GM23338 (cell line): ENCODE results near the gene ZNF622. TPM values are rescaled to one million over a fixed set of nuclear protein-coding genes. Genes with fewer than 3 reads are reported as not detected.
A peak's percentile ranks its signal among the peaks of the same experiment; 100 is the strongest.

Experiments used
- ATAC-seq: fragments of 200-7000 bp; cut with Tn5 transposase; 3 replicates; pipeline ENCODE4 v1.9.1; 2020
- DNase-seq: peaks from one replicate; pipeline ENCODE4 v3.0.0-alpha.2; 2015; ENCODE audit warnings: low spot score
- H2AFZ ChIP-seq: fragments of 200-600 bp; sonication (generic); 2 replicates; pipeline ENCODE4 v1.8.0; 2016; ENCODE audit warnings: antibody characterized with exemption, mild to moderate bottlenecking, moderate library complexity
- H3F3A ChIP-seq: fragments of 200-600 bp; sonication (generic); replicated peaks from 2 replicates; pipeline ENCODE4 v1.8.0; 2017; ENCODE audit warnings: antibody characterized with exemption, mixed run types, low read depth
- H3K27ac ChIP-seq: fragments of 200-600 bp; sonication (generic); 2 replicates; pipeline ENCODE4 v1.6.1; 2016; ENCODE audit warnings: low read depth
- H3K27me3 ChIP-seq: fragments of 200-600 bp; sonication (generic); 2 replicates; pipeline ENCODE4 v1.8.0; 2016; ENCODE audit warnings: mild to moderate bottlenecking, mixed run types, moderate library complexity; ENCODE audit not compliant: insufficient read depth
- H3K36me3 ChIP-seq: fragments of 200-600 bp; sonication (generic); 2 replicates; pipeline ENCODE4 v1.8.0; 2016; ENCODE audit warnings: mild to moderate bottlenecking; ENCODE audit not compliant: insufficient read depth
- H3K4me1 ChIP-seq: fragments of 200-600 bp; sonication (generic); 2 replicates; pipeline ENCODE4 v1.8.0; 2016; ENCODE audit warnings: mild to moderate bottlenecking, moderate library complexity; ENCODE audit not compliant: insufficient read depth
- H3K4me2 ChIP-seq: fragments of 200-600 bp; sonication (generic); 2 replicates; pipeline ENCODE4 v1.7.1; 2017; ENCODE audit warnings: mixed run types
- H3K4me3 ChIP-seq: fragments of 200-600 bp; sonication (generic); 2 replicates; pipeline ENCODE4 v1.6.1; 2016; ENCODE audit warnings: mixed run types
- H3K79me2 ChIP-seq: fragments of 200-600 bp; sonication (generic); replicated peaks from 2 replicates; pipeline ENCODE4 v1.8.0; 2017; ENCODE audit warnings: mild to moderate bottlenecking; ENCODE audit not compliant: insufficient read depth
- H3K9me2 ChIP-seq: fragments of 200-600 bp; sonication (generic); 2 replicates; pipeline ENCODE4 v1.8.0; 2017; ENCODE audit not compliant: insufficient read depth
- H4K20me1 ChIP-seq: fragments of 200-600 bp; sonication (generic); replicated peaks from 2 replicates; pipeline ENCODE4 v1.8.0; 2017; ENCODE audit warnings: mild to moderate bottlenecking; ENCODE audit not compliant: insufficient read depth
- H3K27ac Mint-ChIP-seq: 2 replicates; pipeline ENCODE4 v1.8.0; 2020; ENCODE audit warnings: inconsistent platforms, mild to moderate bottlenecking, moderate library complexity, mixed read lengths
- H3K27me3 Mint-ChIP-seq: 3 replicates; pipeline ENCODE4 v1.8.0; 2022; ENCODE audit warnings: low read depth, mild to moderate bottlenecking, moderate library complexity, mixed read lengths, inconsistent platforms; ENCODE audit not compliant: insufficient read depth, poor library complexity
- H3K36me3 Mint-ChIP-seq: 3 replicates; pipeline ENCODE4 v1.8.0; 2021; ENCODE audit warnings: low read depth, mild to moderate bottlenecking, inconsistent platforms, moderate library complexity, mixed read lengths
- H3K4me1 Mint-ChIP-seq: 3 replicates; pipeline ENCODE4 v1.8.0; 2020; ENCODE audit warnings: mild to moderate bottlenecking, inconsistent platforms, mixed read lengths
- H3K4me3 Mint-ChIP-seq: 3 replicates; pipeline ENCODE4 v1.8.0; 2021; ENCODE audit warnings: moderate library complexity, mild to moderate bottlenecking, inconsistent platforms, mixed read lengths
- H3K9me3 Mint-ChIP-seq: 3 replicates; pipeline ENCODE4 v1.8.0; 2020; ENCODE audit warnings: moderate library complexity, mild to moderate bottlenecking, inconsistent platforms, mixed read lengths
- CREB1 ChIP-seq: fragments of 250-450 bp; sonication (Bioruptor Pico); IDR thresholded peaks from 2 replicates; pipeline ENCODE4 v1.5.0; 2020; ENCODE audit warnings: low read depth, mild to moderate bottlenecking, moderate library complexity
- CTCF ChIP-seq, 2 experiments: fragments of 200-600 bp in 1 of 2; sonication (generic) in 1 of 2; conservative IDR thresholded peaks; 2 replicates each; pipeline versions ENCODE4 v1.5.1 to v1.6.1; 2016 to 2017; ENCODE audit warnings: antibody characterized with exemption in 2 of 2, low read depth in 2 of 2, mild to moderate bottlenecking in 2 of 2, moderate library complexity in 1 of 2
- EZH2 ChIP-seq: fragments of 200-600 bp; sonication (generic); IDR thresholded peaks from one replicate; pipeline ENCODE4 v1.8.0; 2017; ENCODE audit warnings: antibody characterized with exemption, mild to moderate bottlenecking, low read depth; ENCODE audit not compliant: unreplicated experiment
- EZH2phosphoT487 ChIP-seq: fragments of 200-600 bp; sonication (generic); IDR thresholded peaks from one replicate; pipeline ENCODE4 v1.8.1; 2018; ENCODE audit warnings: antibody characterized with exemption; ENCODE audit not compliant: unreplicated experiment
- JUNB ChIP-seq: IDR thresholded peaks from one replicate; pipeline ENCODE4 v1.6.1; 2016; ENCODE audit warnings: antibody characterized with exemption; ENCODE audit not compliant: unreplicated experiment
- NANOG ChIP-seq: IDR thresholded peaks from 2 replicates; pipeline ENCODE4 v1.6.1; 2016; ENCODE audit warnings: antibody characterized with exemption, borderline replicate concordance
- POLR2AphosphoS5 ChIP-seq: IDR thresholded peaks from 2 replicates; pipeline ENCODE4 v1.6.1; 2016; ENCODE audit warnings: antibody characterized with exemption, low read depth
- REST ChIP-seq: IDR thresholded peaks from one replicate; pipeline ENCODE4 v1.6.1; 2018; ENCODE audit warnings: antibody characterized with exemption; ENCODE audit not compliant: unreplicated experiment
- STAT1 ChIP-seq: IDR thresholded peaks from one replicate; pipeline ENCODE4 v1.6.1; 2016; ENCODE audit warnings: antibody characterized with exemption; ENCODE audit not compliant: unreplicated experiment
- ZNF331 ChIP-seq: fragments of 250-450 bp; sonication (Bioruptor Pico); IDR thresholded peaks from 2 replicates; pipeline ENCODE4 v1.5.0; 2020; ENCODE audit warnings: low read depth, mild to moderate bottlenecking, moderate library complexity
- polyA plus RNA-seq: library from polyadenylated mRNA; unstranded; fragments of >200 nt; fragmentation: Nextera tagmentation; extraction: Ambion mirVana; gene quantifications from 2 replicates; pipeline ENCODE4 v1.2.1, GENCODE V29; 2016
- total RNA-seq: library from RNA; depleted of rRNA; stranded (reverse); fragments of >200 nt; shearing (Covaris generic); gene quantifications from 2 replicates; pipeline ENCODE4 v1.2.3, GENCODE V29; 2014
- TF ChIP-seq, protein P1 (sequence below): fragments of 250-450 bp; sonication (Bioruptor Pico); IDR thresholded peaks from 2 replicates; pipeline ENCODE4 v1.5.0; 2020; ENCODE audit warnings: mild to moderate bottlenecking, moderate library complexity

The ZNF622 gene
- total and polyA plus RNA-seq, 2 experiments from 2014 or later = 20.1 to 30.7 TPM

GRCh38 chr5:16427587-16427986 lies 38.0 kb downstream of the ZNF622 start (continued):
- TF ChIP-seq CTCF (conservative IDR thresholded peaks at IDR 0.05; ENCODE audit: low read depth in 2 of 2) = no peak
- no peak for TF ChIP-seq NANOG
- no peak for TF ChIP-seq POLR2AphosphoS5
- no peak for TF ChIP-seq EZH2phosphoT487
- TF ChIP-seq ZNF331 (CRISPR knock-in tag) = no peak

DNA sequence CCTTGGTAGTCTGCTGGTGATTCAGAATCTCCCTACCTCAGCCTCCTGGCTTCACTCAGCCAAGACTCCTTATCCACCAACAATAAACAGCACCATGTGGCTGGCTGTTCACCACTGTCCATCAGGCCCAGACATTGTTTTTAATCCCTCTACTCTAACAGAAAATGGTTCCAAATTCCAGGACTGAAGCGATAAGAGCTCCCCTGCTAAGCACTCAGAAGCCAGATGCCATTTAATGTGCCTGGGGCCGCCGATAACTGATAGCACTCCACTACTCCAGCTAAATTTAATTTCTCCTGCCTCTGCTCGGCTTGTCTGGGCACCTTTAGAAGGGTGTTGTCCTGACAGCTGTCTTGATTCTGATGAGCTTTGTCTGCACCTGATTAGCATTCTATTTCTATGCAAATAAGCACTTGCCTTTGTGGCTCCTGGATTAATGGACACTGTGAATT lies 47.1 kb downstream of the ZNF622 start:
- Mint-ChIP-seq H3K36me3 (peaks cover 12% of the 10 kb centered on the region; the same call in 2 of the 3 replicates), H3K4me1 (peaks cover 30% of the 10 kb centered on the region), H3K27ac (no peak overlapping the region), H3K27me3 (peaks cover 4% of the 10 kb centered on the region), H3K9me3 (peaks cover 5% of the 10 kb centered on the region; the same call in 2 of the 3 replicates), H3K4me3 (no peak overlapping the region)
- no peak for ATAC-seq
- Histone ChIP-seq H2AFZ (peak overlapping the region; percentile 92; the same call in 1 of the 2 replicates), H3K4me3 (no peak overlapping the region), H3K4me2 (peak overlapping the region; percentile 60; the same call in 1 of the 2 replicates), H3K79me2 (no peaks in the 10 kb centered on the region), H3F3A (no peaks in the 10 kb centered on the region), H4K20me1 (no peaks in the 10 kb centered on the region), H3K27me3 (no peaks in the 10 kb centered on the region), H3K4me1 (peaks cover 12% of the 10 kb centered on the region), H3K9me2 (no peaks in the 10 kb centered on the region), H3K27ac (no peak overlapping the region), H3K36me3 (no peaks in the 10 kb centered on the region)
- DNase-seq = no peak
- no peak for TF ChIP-seq EZH2phosphoT487
- TF ChIP-seq, protein P1, sequence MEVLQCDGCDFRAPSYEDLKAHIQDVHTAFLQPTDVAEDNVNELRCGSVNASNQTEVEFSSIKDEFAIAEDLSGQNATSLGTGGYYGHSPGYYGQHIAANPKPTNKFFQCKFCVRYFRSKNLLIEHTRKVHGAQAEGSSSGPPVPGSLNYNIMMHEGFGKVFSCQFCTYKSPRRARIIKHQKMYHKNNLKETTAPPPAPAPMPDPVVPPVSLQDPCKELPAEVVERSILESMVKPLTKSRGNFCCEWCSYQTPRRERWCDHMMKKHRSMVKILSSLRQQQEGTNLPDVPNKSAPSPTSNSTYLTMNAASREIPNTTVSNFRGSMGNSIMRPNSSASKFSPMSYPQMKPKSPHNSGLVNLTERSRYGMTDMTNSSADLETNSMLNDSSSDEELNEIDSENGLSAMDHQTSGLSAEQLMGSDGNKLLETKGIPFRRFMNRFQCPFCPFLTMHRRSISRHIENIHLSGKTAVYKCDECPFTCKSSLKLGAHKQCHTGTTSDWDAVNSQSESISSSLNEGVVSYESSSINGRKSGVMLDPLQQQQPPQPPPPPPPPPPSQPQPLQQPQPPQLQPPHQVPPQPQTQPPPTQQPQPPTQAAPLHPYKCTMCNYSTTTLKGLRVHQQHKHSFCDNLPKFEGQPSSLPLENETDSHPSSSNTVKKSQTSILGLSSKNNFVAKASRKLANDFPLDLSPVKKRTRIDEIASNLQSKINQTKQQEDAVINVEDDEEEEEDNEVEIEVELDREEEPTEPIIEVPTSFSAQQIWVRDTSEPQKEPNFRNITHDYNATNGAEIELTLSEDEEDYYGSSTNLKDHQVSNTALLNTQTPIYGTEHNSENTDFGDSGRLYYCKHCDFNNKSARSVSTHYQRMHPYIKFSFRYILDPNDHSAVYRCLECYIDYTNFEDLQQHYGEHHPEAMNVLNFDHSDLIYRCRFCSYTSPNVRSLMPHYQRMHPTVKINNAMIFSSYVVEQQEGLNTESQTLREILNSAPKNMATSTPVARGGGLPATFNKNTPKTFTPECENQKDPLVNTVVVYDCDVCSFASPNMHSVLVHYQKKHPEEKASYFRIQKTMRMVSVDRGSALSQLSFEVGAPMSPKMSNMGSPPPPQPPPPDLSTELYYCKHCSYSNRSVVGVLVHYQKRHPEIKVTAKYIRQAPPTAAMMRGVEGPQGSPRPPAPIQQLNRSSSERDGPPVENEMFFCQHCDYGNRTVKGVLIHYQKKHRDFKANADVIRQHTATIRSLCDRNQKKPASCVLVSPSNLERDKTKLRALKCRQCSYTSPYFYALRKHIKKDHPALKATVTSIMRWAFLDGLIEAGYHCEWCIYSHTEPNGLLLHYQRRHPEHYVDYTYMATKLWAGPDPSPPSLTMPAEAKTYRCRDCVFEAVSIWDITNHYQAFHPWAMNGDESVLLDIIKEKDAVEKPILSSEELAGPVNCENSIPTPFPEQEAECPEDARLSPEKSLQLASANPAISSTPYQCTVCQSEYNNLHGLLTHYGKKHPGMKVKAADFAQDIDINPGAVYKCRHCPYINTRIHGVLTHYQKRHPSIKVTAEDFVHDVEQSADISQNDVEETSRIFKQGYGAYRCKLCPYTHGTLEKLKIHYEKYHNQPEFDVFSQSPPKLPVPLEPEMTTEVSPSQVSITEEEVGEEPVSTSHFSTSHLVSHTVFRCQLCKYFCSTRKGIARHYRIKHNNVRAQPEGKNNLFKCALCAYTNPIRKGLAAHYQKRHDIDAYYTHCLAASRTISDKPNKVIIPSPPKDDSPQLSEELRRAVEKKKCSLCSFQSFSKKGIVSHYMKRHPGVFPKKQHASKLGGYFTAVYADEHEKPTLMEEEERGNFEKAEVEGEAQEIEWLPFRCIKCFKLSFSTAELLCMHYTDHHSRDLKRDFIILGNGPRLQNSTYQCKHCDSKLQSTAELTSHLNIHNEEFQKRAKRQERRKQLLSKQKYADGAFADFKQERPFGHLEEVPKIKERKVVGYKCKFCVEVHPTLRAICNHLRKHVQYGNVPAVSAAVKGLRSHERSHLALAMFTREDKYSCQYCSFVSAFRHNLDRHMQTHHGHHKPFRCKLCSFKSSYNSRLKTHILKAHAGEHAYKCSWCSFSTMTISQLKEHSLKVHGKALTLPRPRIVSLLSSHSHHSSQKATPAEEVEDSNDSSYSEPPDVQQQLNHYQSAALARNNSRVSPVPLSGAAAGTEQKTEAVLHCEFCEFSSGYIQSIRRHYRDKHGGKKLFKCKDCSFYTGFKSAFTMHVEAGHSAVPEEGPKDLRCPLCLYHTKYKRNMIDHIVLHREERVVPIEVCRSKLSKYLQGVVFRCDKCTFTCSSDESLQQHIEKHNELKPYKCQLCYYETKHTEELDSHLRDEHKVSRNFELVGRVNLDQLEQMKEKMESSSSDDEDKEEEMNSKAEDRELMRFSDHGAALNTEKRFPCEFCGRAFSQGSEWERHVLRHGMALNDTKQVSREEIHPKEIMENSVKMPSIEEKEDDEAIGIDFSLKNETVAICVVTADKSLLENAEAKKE = no peak
- TF ChIP-seq POLR2AphosphoS5 = no peak
- TF ChIP-seq EZH2 = no peak
- no peak for TF ChIP-seq STAT1
- no peak for TF ChIP-seq CREB1 (CRISPR knock-in tag)
- no peak for TF ChIP-seq REST
- no peak for TF ChIP-seq NANOG
- no peak for TF ChIP-seq JUNB
- no peak for TF ChIP-seq ZNF331 (CRISPR knock-in tag)
- TF ChIP-seq CTCF (conservative IDR thresholded peaks at IDR 0.05; ENCODE audit: low read depth in 2 of 2) = no peak
